GM19023 (cell line): ENCODE data around the gene IL9R.
"Not testable (repeated sequence)": the region's sequence is repeated elsewhere in the genome, so short reads cannot be mapped to it uniquely, and the experiment has no call there.

ENCODE experiments used
- ATAC-seq: cut with Tn5 transposase; IDR thresholded peaks from one replicate; pipeline ENCODE4 v1.9.1; 2021; ENCODE audit warnings: mild to moderate bottlenecking, moderate library complexity; ENCODE audit not compliant: unreplicated experiment

IL9R gene

DNA sequence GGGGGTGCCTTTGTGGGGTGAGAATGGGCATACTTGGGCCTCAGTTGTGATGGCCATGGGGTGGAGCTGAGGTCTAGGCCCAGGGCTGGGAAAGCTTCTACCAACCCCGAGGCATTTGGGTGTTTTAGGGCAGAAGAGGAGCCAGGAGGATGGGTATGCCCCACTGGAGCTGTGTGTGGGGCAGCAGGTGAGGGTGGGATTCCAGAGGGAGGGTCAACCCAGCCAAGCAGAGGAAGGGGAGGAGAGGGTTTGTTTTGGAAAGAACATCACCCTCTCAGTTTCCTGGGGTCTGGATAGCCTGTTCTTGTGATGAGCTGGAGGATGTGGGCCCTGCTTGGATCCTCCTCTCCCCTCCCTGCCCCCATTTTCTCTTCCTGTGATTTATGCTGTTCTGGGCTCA lies 620 bp downstream of the IL9R start:
- no peak for ATAC-seq

GRCh38 chrX:155998761-155999510 lies 1.4 kb downstream of the IL9R start:
- ATAC-seq, result no peak

GRCh38 chrX:155999751-156000150 lies 2.3 kb downstream of the IL9R start:
- not testable (repeated sequence) for ATAC-seq

DNA sequence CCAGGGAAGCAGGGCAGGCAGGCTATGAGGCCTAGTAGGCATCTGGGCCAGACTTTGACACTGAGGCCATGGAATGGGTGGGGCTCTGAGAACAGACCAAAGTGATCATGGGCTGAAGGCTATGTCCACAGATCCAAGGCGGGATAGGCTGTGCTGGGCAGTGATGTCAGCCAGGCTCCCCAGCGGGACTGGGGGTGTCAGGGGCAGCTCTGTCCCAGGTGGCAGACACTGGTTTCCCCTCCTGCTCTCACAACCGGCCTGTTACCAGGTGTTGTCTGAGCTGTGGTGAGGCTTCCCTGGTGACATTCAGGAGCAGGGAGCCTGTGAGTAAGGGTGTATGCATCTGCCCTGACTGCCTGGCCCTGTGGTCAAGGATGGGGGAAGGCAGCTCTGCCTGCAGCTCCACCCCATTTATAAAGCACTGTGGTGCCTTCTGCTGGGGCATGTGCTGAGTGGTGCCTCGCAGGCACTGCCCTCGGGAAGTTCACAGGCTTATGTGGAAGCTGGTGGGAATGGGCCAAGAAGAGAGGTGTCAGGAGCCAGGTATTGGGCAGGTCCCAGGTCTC lies 2.9 kb downstream of the IL9R start:
- no peak for ATAC-seq

- ATAC-seq, result no peak
Measured at GRCh38 chrX:156001001-156001666, 3.6 kb downstream of the IL9R start.

GRCh38 chrX:156001667-156002021 lies 4.1 kb downstream of the IL9R start:
- ATAC-seq, result no peak

DNA sequence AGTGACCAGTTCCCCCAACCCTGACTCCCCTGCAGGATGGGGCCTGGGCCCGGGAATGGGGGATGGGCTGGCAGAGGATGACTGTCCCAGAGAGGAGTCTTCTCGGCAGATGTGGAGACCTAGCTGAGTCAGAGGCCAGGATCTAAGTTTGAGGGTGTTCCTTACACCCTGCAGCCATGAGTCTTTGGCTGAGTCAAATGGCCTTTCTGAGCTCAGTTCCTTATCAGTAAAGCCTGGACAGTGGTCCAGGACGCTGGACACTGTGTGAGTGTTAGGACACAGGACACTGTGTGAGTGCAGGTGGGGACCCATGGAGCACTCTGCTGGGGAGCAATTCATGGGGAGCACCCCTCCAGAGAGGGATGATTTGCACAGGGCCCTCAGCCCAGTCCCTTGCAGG lies 5.0 kb downstream of the IL9R start:
- ATAC-seq, result no peak

DNA sequence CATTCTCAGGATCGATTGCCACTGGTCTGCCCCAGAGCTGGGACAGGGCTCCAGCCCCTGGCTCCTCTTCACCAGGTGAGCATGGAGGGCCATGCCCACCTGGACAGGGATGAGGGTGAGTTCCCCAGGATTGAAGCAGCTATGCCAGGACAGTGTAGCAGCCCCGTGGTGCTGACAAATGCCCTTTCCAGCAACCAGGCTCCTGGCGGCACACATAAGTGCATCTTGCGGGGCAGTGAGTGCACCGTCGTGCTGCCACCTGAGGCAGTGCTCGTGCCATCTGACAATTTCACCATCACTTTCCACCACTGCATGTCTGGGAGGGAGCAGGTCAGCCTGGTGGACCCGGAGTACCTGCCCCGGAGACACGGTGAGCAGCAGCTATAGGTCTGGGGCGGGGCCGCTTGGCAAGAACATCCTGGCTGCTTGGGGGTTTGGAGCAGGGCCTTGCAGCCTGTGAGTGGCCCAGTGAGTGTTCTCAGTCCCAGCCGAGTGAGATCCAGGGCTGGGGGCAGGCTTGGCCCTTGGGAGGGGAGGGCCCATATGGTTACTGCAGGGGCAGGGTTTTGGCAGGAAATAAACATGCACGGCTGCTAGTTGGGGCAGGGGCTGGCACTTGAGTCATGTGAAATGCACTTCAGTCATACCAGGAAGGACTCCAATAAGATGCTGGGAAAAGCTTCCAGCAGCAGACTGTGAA lies 6.1 kb downstream of the IL9R start:
- no peak for ATAC-seq

DNA sequence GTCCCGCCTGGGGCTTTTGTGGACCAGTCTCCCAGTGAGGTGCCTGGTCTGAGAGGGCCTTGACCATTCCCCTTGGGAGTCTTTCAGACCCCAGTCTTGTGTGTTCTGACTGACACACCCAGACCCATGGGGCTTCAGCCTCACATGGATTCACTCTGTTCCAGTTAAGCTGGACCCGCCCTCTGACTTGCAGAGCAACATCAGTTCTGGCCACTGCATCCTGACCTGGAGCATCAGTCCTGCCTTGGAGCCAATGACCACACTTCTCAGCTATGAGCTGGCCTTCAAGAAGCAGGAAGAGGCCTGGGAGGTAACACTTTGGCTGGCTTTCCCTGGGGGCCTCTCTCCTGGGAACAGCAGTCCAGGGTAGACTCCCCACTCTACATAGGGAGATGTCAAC lies 6.8 kb downstream of the IL9R start:
- ATAC-seq, result no peak

GRCh38 chrX:156004740-156005139 lies 7.2 kb downstream of the IL9R start:
- no peak for ATAC-seq

GRCh38 chrX:156005144-156005543 lies 7.6 kb downstream of the IL9R start:
- ATAC-seq, result no peak

- not testable (repeated sequence) for ATAC-seq
Measured at GRCh38 chrX:156006468-156006867, 9.0 kb downstream of the IL9R start.

GRCh38 chrX:156008379-156008778 lies 10.9 kb downstream of the IL9R start:
- not testable (repeated sequence) for ATAC-seq

DNA sequence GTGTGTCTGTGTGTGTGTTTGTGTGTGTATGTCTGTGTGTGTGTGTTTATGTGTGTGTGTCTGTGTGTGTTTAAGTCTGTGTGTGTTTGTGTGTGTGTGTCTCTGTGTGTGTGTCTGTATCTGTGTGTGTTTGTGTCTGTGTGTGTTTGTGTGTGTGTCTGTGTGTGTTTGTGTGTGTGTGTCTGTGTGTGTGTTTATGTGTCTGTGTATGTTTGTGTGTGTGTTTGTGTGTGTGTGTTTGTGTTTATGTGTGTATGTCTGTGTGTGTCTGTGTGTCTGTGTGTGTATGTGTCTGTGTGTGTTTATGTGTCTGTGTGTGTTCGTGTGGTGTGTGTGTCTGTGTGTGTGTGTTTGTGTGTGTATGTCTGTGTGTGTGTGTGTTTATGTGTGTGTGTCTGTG lies 11.4 kb downstream of the IL9R start:
- ATAC-seq, result no peak

GRCh38 chrX:156009691-156010090 lies 12.2 kb downstream of the IL9R start:
- not testable (repeated sequence) for ATAC-seq

DNA sequence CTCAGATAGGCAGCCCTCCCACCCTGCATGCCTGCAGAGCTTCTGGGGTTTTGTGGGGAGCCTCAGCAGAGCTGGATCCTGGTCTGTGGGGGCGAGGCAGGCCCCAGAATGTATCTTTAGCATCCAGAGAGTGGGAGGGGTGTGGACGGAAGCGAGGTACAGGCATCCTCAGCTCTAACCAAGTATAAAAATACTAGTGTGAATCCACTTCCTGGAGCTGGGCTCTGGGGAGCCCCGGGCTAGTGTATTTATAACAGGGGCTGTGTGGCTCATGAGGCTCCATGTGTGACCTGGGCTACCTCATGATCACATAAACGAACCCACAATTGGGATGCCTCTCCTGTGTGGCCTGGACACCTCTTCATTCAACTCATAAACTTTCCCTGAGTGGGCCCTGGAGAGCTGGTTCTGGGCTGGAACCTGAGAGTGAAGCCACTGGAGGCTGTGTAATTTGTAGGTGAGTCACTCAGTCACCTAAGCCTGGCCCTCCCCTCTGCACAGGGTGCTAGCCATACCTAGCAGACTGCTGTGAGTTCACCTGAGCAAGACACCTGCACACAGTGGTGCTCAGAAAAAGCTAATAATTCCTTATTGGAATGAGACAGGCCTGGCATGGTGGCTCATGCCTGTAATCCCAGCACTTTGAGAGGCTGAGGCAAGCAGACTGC lies 15.9 kb downstream of the IL9R start:
- not testable (repeated sequence) for ATAC-seq

GRCh38 chrX:156019846-156020245 lies 22.4 kb downstream of the IL9R start:
- not testable (repeated sequence) for ATAC-seq

GRCh38 chrX:156023002-156023401 lies 25.5 kb downstream of the IL9R start:
- not testable (repeated sequence) for ATAC-seq

DNA sequence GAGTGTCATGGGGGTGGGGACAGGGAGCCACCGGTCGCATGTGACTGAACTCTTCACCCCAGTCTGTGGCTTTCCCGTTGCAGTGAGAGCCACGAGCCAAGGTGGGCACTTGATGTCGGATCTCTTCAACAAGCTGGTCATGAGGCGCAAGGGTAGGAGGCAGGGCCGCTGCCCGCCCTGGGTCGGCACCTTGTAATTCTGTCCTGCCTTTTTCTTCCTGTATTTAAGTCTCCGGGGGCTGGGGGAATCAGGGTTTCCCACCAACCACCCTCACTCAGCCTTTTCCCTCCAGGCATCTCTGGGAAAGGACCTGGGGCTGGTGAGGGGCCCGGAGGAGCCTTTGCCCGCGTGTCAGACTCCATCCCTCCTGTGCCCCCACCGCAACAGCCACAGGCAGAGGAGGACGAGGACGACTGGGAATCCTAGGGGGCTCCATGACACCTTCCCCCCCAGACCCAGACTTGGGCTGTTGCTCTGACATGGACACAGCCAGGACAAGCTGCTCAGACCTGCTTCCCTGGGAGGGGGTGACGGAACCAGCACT lies 27.5 kb downstream of the IL9R start:
- ATAC-seq, result not testable (repeated sequence)

- not testable (repeated sequence) for ATAC-seq
Measured at GRCh38 chrX:156028653-156029237, 31.2 kb downstream of the IL9R start.
